ENCODE results near the gene HDGFL1.

Gene HDGFL1

DNA sequence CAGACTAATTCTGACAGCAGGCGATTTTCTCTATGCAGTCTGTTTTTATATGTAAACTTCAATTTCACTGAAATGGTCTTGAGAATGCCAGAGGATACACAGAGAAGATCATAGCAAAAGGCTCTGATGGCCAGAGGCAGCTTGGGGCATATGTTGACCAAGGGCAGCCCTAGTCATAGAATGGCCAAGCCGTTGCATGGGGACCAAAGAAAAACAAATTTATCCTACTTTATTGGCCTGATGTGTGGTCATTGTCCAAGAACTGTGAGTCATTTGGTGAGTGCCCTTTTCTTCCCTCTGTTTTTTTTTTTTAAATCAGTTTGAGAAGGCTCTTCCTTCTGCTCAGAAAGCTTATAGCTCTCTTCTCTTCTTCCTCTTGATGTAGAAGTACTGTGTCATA is 5.8 kb downstream of the HDGFL1 start:
- H3K36me3 ChIP-seq (ENCODE audit: low read depth) = no peaks in the 10 kb centered on the region
- no peak overlapping the region for H3K27ac ChIP-seq (ENCODE audit: poor library complexity, severe bottlenecking)
- no peak overlapping the region for H3K4me3 ChIP-seq (ENCODE audit: severe bottlenecking)
- DNase-seq (ENCODE audit: low spot score) = no peak
- no peaks in the 10 kb centered on the region for H3K27me3 ChIP-seq (ENCODE audit: insufficient read depth, poor library complexity, severe bottlenecking)
- no peak for ATAC-seq (ENCODE audit: low read depth)
- TF ChIP-seq, protein P1, sequence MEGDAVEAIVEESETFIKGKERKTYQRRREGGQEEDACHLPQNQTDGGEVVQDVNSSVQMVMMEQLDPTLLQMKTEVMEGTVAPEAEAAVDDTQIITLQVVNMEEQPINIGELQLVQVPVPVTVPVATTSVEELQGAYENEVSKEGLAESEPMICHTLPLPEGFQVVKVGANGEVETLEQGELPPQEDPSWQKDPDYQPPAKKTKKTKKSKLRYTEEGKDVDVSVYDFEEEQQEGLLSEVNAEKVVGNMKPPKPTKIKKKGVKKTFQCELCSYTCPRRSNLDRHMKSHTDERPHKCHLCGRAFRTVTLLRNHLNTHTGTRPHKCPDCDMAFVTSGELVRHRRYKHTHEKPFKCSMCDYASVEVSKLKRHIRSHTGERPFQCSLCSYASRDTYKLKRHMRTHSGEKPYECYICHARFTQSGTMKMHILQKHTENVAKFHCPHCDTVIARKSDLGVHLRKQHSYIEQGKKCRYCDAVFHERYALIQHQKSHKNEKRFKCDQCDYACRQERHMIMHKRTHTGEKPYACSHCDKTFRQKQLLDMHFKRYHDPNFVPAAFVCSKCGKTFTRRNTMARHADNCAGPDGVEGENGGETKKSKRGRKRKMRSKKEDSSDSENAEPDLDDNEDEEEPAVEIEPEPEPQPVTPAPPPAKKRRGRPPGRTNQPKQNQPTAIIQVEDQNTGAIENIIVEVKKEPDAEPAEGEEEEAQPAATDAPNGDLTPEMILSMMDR (IDR thresholded peaks at IDR 0.05; ENCODE audit: poor library complexity, severe bottlenecking) = no peak
- H3K9me3 ChIP-seq (ENCODE audit: severe bottlenecking) = no peaks in the 10 kb centered on the region
- H3K4me1 ChIP-seq (ENCODE audit: insufficient read depth, poor library complexity, severe bottlenecking) = no peaks in the 10 kb centered on the region

DNA sequence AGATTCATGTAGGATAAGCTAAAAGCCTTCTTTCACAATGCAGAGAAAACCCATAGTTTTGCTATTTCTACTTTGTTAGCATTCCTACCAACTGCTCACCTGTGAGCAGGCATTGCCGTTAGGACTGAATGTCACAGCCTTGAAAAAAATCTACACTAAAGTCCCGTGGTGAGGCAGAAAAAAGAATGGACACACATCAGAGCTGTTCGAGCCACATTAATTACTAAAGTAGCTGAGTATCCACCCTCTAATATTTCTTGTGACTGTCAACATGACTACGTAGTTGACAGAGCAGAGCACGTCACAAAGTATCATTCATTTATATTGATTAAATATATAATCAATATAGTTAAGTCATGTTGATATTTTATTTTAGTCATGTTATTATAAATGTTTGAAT is 10.1 kb downstream of the HDGFL1 start:
- H3K4me1 ChIP-seq (ENCODE audit: insufficient read depth, poor library complexity, severe bottlenecking) = no peaks in the 10 kb centered on the region
- H3K9me3 ChIP-seq (ENCODE audit: severe bottlenecking) = no peaks in the 10 kb centered on the region
- no peak overlapping the region for H3K27ac ChIP-seq (ENCODE audit: poor library complexity, severe bottlenecking)
- ATAC-seq (ENCODE audit: low read depth) = no peak
- H3K27me3 ChIP-seq (ENCODE audit: insufficient read depth, poor library complexity, severe bottlenecking) = no peaks in the 10 kb centered on the region
- TF ChIP-seq, protein P1 (IDR thresholded peaks at IDR 0.05; ENCODE audit: poor library complexity, severe bottlenecking) = no peak
- no peaks in the 10 kb centered on the region for H3K36me3 ChIP-seq (ENCODE audit: low read depth)
- no peak overlapping the region for H3K4me3 ChIP-seq (ENCODE audit: severe bottlenecking)
- no peak for DNase-seq (ENCODE audit: low spot score)

DNA sequence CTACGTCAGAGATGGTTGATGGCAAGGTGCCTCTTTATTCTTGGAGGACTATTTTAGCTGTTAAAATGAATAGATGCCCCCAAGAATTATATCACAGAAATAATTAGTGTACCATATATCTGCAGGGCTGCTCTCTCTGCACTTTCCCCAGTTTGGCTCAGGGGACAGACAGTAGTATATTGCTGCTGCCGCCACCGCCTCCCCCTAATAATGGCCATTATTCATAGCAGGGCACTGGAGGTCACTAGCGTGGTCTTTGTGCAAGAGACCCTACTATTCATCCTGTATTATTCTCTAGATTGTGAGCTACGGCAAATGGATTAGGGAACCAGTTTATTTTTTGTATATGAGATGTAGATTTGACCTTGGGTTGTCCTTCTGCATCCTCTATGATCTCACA is 11.0 kb downstream of the HDGFL1 start:
- Histone ChIP-seq H3K4me3 (ENCODE audit: severe bottlenecking) (no peak overlapping the region), H3K27me3 (ENCODE audit: insufficient read depth, poor library complexity, severe bottlenecking) (no peaks in the 10 kb centered on the region), H3K4me1 (ENCODE audit: insufficient read depth, poor library complexity, severe bottlenecking) (no peaks in the 10 kb centered on the region), H3K9me3 (ENCODE audit: severe bottlenecking) (no peaks in the 10 kb centered on the region), H3K27ac (ENCODE audit: poor library complexity, severe bottlenecking) (no peak overlapping the region), H3K36me3 (ENCODE audit: low read depth) (no peaks in the 10 kb centered on the region)
- TF ChIP-seq, protein P1 (IDR thresholded peaks at IDR 0.05; ENCODE audit: poor library complexity, severe bottlenecking) = no peak
- no peak for DNase-seq (ENCODE audit: low spot score)
- no peak for ATAC-seq (ENCODE audit: low read depth)

DNA sequence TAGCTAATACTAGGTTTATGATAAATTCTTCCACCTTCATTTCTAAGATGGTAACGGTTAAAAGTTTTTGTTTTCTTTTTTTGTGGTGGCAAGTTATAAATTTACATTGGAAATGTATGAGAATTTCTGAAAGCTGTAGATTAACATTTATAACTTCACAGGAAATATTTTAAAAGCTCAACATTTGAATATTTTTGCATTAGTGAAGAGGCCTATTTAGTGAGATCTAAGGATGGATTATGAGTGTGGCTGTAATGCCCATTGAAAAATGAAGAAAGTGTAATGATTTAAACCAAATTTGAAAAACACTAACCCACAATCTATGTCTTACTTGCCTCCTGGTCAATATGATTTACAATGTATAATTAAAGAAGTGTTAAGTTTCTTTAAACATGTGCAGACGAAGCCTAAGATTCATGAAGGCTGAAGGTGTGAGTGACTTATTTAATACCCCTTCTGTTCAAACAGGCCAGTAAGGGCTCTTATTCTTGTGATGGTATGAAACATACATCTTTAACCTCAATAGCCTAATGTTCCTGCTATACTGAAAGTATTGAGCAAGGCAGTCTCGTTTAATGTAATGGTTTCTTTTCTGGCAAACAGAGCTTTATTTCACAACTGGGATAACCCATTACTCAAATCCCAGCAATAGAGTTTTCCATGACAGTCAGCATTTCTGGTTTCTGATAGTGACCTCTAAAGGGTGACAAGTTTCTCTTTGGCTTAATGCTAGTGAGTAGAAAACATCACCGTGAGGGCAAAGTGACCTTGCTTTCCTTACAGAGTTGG is 13.2 kb downstream of the HDGFL1 start:
- no peak for ATAC-seq (ENCODE audit: low read depth)
- H3K4me3 ChIP-seq (ENCODE audit: severe bottlenecking) = no peak overlapping the region
- TF ChIP-seq, protein P1 (IDR thresholded peaks at IDR 0.05; ENCODE audit: poor library complexity, severe bottlenecking) = no peak
- H3K9me3 ChIP-seq (ENCODE audit: severe bottlenecking) = no peaks in the 10 kb centered on the region
- no peak overlapping the region for H3K27ac ChIP-seq (ENCODE audit: poor library complexity, severe bottlenecking)
- H3K36me3 ChIP-seq (ENCODE audit: low read depth) = no peaks in the 10 kb centered on the region
- H3K4me1 ChIP-seq (ENCODE audit: insufficient read depth, poor library complexity, severe bottlenecking) = no peaks in the 10 kb centered on the region
- no peaks in the 10 kb centered on the region for H3K27me3 ChIP-seq (ENCODE audit: insufficient read depth, poor library complexity, severe bottlenecking)
- DNase-seq (ENCODE audit: low spot score) = no peak

DNA sequence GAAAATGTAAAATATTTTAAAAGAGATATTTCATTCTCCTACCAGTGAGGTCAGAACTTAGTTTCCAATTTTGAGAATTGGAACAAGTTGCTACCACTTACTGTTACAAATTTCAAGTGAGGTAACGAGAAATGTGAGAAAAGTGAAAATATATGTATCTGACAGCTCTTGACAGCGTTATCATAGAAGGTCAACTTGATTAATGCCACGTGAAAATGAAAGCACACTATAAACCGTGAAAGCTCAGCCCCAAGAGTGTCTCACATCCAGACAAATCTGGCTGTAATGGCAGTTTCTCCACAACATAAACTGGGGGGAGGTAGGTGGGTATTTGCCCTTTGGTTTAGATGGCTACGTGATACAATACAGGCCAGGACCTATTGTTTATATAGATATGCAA is 13.9 kb downstream of the HDGFL1 start:
- Histone ChIP-seq H3K27me3 (ENCODE audit: insufficient read depth, poor library complexity, severe bottlenecking) (no peaks in the 10 kb centered on the region), H3K27ac (ENCODE audit: poor library complexity, severe bottlenecking) (no peak overlapping the region), H3K36me3 (ENCODE audit: low read depth) (no peaks in the 10 kb centered on the region), H3K4me3 (ENCODE audit: severe bottlenecking) (no peak overlapping the region), H3K9me3 (ENCODE audit: severe bottlenecking) (no peaks in the 10 kb centered on the region), H3K4me1 (ENCODE audit: insufficient read depth, poor library complexity, severe bottlenecking) (no peaks in the 10 kb centered on the region)
- ATAC-seq (ENCODE audit: low read depth) (no peak), DNase-seq (ENCODE audit: low spot score) (no peak)
- TF ChIP-seq, protein P1 (IDR thresholded peaks at IDR 0.05; ENCODE audit: poor library complexity, severe bottlenecking) = no peak

Data from RWPE2 (cell line).